GM23338 (cell line): ENCODE results near the gene TTLL6. TPM values are rescaled to one million over a fixed set of nuclear protein-coding genes. Genes with fewer than 3 reads are reported as not detected.

Experiments used
- ATAC-seq: fragments of 200-7000 bp; cut with Tn5 transposase; 3 replicates; pipeline ENCODE4 v1.9.1; 2020
- DNase-seq: peaks from one replicate; pipeline ENCODE4 v3.0.0-alpha.2; 2015; ENCODE audit warnings: low spot score
- H2AFZ ChIP-seq: fragments of 200-600 bp; sonication (generic); 2 replicates; pipeline ENCODE4 v1.8.0; 2016; ENCODE audit warnings: antibody characterized with exemption, mild to moderate bottlenecking, moderate library complexity
- H3F3A ChIP-seq: fragments of 200-600 bp; sonication (generic); replicated peaks from 2 replicates; pipeline ENCODE4 v1.8.0; 2017; ENCODE audit warnings: antibody characterized with exemption, mixed run types, low read depth
- H3K27ac ChIP-seq: fragments of 200-600 bp; sonication (generic); 2 replicates; pipeline ENCODE4 v1.6.1; 2016; ENCODE audit warnings: low read depth
- H3K27me3 ChIP-seq: fragments of 200-600 bp; sonication (generic); 2 replicates; pipeline ENCODE4 v1.8.0; 2016; ENCODE audit warnings: mild to moderate bottlenecking, mixed run types, moderate library complexity; ENCODE audit not compliant: insufficient read depth
- H3K36me3 ChIP-seq: fragments of 200-600 bp; sonication (generic); 2 replicates; pipeline ENCODE4 v1.8.0; 2016; ENCODE audit warnings: mild to moderate bottlenecking; ENCODE audit not compliant: insufficient read depth
- H3K4me1 ChIP-seq: fragments of 200-600 bp; sonication (generic); 2 replicates; pipeline ENCODE4 v1.8.0; 2016; ENCODE audit warnings: mild to moderate bottlenecking, moderate library complexity; ENCODE audit not compliant: insufficient read depth
- H3K4me2 ChIP-seq: fragments of 200-600 bp; sonication (generic); 2 replicates; pipeline ENCODE4 v1.7.1; 2017; ENCODE audit warnings: mixed run types
- H3K4me3 ChIP-seq: fragments of 200-600 bp; sonication (generic); 2 replicates; pipeline ENCODE4 v1.6.1; 2016; ENCODE audit warnings: mixed run types
- H3K79me2 ChIP-seq: fragments of 200-600 bp; sonication (generic); replicated peaks from 2 replicates; pipeline ENCODE4 v1.8.0; 2017; ENCODE audit warnings: mild to moderate bottlenecking; ENCODE audit not compliant: insufficient read depth
- H3K9me2 ChIP-seq: fragments of 200-600 bp; sonication (generic); 2 replicates; pipeline ENCODE4 v1.8.0; 2017; ENCODE audit not compliant: insufficient read depth
- H4K20me1 ChIP-seq: fragments of 200-600 bp; sonication (generic); replicated peaks from 2 replicates; pipeline ENCODE4 v1.8.0; 2017; ENCODE audit warnings: mild to moderate bottlenecking; ENCODE audit not compliant: insufficient read depth
- H3K27ac Mint-ChIP-seq: 2 replicates; pipeline ENCODE4 v1.8.0; 2020; ENCODE audit warnings: inconsistent platforms, mild to moderate bottlenecking, moderate library complexity, mixed read lengths
- H3K27me3 Mint-ChIP-seq: 3 replicates; pipeline ENCODE4 v1.8.0; 2022; ENCODE audit warnings: low read depth, mild to moderate bottlenecking, moderate library complexity, mixed read lengths, inconsistent platforms; ENCODE audit not compliant: insufficient read depth, poor library complexity
- H3K36me3 Mint-ChIP-seq: 3 replicates; pipeline ENCODE4 v1.8.0; 2021; ENCODE audit warnings: low read depth, mild to moderate bottlenecking, inconsistent platforms, moderate library complexity, mixed read lengths
- H3K4me1 Mint-ChIP-seq: 3 replicates; pipeline ENCODE4 v1.8.0; 2020; ENCODE audit warnings: mild to moderate bottlenecking, inconsistent platforms, mixed read lengths
- H3K4me3 Mint-ChIP-seq: 3 replicates; pipeline ENCODE4 v1.8.0; 2021; ENCODE audit warnings: moderate library complexity, mild to moderate bottlenecking, inconsistent platforms, mixed read lengths
- H3K9me3 Mint-ChIP-seq: 3 replicates; pipeline ENCODE4 v1.8.0; 2020; ENCODE audit warnings: moderate library complexity, mild to moderate bottlenecking, inconsistent platforms, mixed read lengths
- CREB1 ChIP-seq: fragments of 250-450 bp; sonication (Bioruptor Pico); IDR thresholded peaks from 2 replicates; pipeline ENCODE4 v1.5.0; 2020; ENCODE audit warnings: low read depth, mild to moderate bottlenecking, moderate library complexity
- EZH2 ChIP-seq: fragments of 200-600 bp; sonication (generic); IDR thresholded peaks from one replicate; pipeline ENCODE4 v1.8.0; 2017; ENCODE audit warnings: antibody characterized with exemption, mild to moderate bottlenecking, low read depth; ENCODE audit not compliant: unreplicated experiment
- EZH2phosphoT487 ChIP-seq: fragments of 200-600 bp; sonication (generic); IDR thresholded peaks from one replicate; pipeline ENCODE4 v1.8.1; 2018; ENCODE audit warnings: antibody characterized with exemption; ENCODE audit not compliant: unreplicated experiment
- REST ChIP-seq: IDR thresholded peaks from one replicate; pipeline ENCODE4 v1.6.1; 2018; ENCODE audit warnings: antibody characterized with exemption; ENCODE audit not compliant: unreplicated experiment
- STAT1 ChIP-seq: IDR thresholded peaks from one replicate; pipeline ENCODE4 v1.6.1; 2016; ENCODE audit warnings: antibody characterized with exemption; ENCODE audit not compliant: unreplicated experiment
- ZNF114 ChIP-seq: fragments of 250-450 bp; sonication (Bioruptor Pico); IDR thresholded peaks from 2 replicates; pipeline ENCODE4 v1.5.0; 2020; ENCODE audit warnings: mild to moderate bottlenecking, moderate library complexity
- ZNF331 ChIP-seq: fragments of 250-450 bp; sonication (Bioruptor Pico); IDR thresholded peaks from 2 replicates; pipeline ENCODE4 v1.5.0; 2020; ENCODE audit warnings: low read depth, mild to moderate bottlenecking, moderate library complexity
- polyA plus RNA-seq: library from polyadenylated mRNA; unstranded; fragments of >200 nt; fragmentation: Nextera tagmentation; extraction: Ambion mirVana; gene quantifications from 2 replicates; pipeline ENCODE4 v1.2.1, GENCODE V29; 2016
- total RNA-seq: library from RNA; depleted of rRNA; stranded (reverse); fragments of >200 nt; shearing (Covaris generic); gene quantifications from 2 replicates; pipeline ENCODE4 v1.2.3, GENCODE V29; 2014
- TF ChIP-seq, protein P1 (sequence below): IDR thresholded peaks from 2 replicates; pipeline ENCODE4 v1.6.1; 2016; ENCODE audit warnings: antibody characterized with exemption
- TF ChIP-seq, protein P2 (sequence below), 2 experiments: fragments of 200-600 bp in 1 of 2; sonication (generic) in 1 of 2; conservative IDR thresholded peaks; 2 replicates each; pipeline versions ENCODE4 v1.5.1 to v1.6.1; 2016 to 2017; ENCODE audit warnings: antibody characterized with exemption in 2 of 2, low read depth in 2 of 2, mild to moderate bottlenecking in 2 of 2, moderate library complexity in 1 of 2

Gene TTLL6
- total and polyA plus RNA-seq, 2 experiments from 2014 or later, result 1.9 to 4.7 TPM

- Mint-ChIP-seq H3K4me1 (peaks cover 15% of the 10 kb centered on the region), H3K4me3 (no peak overlapping the region), H3K36me3 (no peaks in the 10 kb centered on the region), H3K27me3 (peaks cover 99% of the 10 kb centered on the region), H3K9me3 (no peaks in the 10 kb centered on the region; the same call in 2 of the 3 replicates), H3K27ac (no peak overlapping the region)
- H3K4me2 ChIP-seq, result no peak overlapping the region
- no peak overlapping the region for H3K4me3 ChIP-seq
- no peaks in the 10 kb centered on the region for H3K79me2 ChIP-seq
- H3K36me3 ChIP-seq, result no peaks in the 10 kb centered on the region; the same call in 1 of the 2 replicates
- peaks cover 25% of the 10 kb centered on the region for H3F3A ChIP-seq
- H3K9me2 ChIP-seq, result no peaks in the 10 kb centered on the region
- peaks cover 63% of the 10 kb centered on the region for H4K20me1 ChIP-seq
- H2AFZ ChIP-seq, result no peak overlapping the region
- H3K27me3 ChIP-seq, result peaks cover 100% of the 10 kb centered on the region
- H3K4me1 ChIP-seq, result peaks cover 23% of the 10 kb centered on the region
- ATAC-seq (no peak), DNase-seq (peak; percentile 49)
- H3K27ac ChIP-seq, result no peak overlapping the region
- TF ChIP-seq EZH2, result peak; percentile 37
- TF ChIP-seq, protein P1, sequence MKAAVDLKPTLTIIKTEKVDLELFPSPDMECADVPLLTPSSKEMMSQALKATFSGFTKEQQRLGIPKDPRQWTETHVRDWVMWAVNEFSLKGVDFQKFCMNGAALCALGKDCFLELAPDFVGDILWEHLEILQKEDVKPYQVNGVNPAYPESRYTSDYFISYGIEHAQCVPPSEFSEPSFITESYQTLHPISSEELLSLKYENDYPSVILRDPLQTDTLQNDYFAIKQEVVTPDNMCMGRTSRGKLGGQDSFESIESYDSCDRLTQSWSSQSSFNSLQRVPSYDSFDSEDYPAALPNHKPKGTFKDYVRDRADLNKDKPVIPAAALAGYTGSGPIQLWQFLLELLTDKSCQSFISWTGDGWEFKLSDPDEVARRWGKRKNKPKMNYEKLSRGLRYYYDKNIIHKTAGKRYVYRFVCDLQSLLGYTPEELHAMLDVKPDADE, result no peak
Measured at GRCh38 chr17:48745381-48746275, 71.4 kb downstream of the TTLL6 start.

- H3K4me2 ChIP-seq, result no peak overlapping the region
- no peaks in the 10 kb centered on the region for H3K79me2 ChIP-seq
- H2AFZ ChIP-seq, result no peak overlapping the region
- Mint-ChIP-seq H3K4me3 (no peak overlapping the region), H3K27me3 (peaks cover 99% of the 10 kb centered on the region), H3K36me3 (no peaks in the 10 kb centered on the region), H3K4me1 (peaks cover 8% of the 10 kb centered on the region), H3K27ac (no peak overlapping the region), H3K9me3 (peaks cover 3% of the 10 kb centered on the region; the same call in 1 of the 3 replicates)
- peaks cover 100% of the 10 kb centered on the region for H3K27me3 ChIP-seq
- H4K20me1 ChIP-seq, result peaks cover 46% of the 10 kb centered on the region
- no peaks in the 10 kb centered on the region for H3K9me2 ChIP-seq
- H3K27ac ChIP-seq, result no peak overlapping the region
- no peak for DNase-seq
- no peak overlapping the region for H3K4me3 ChIP-seq
- peaks cover 11% of the 10 kb centered on the region; the same call in 1 of the 2 replicates for H3F3A ChIP-seq
- no peaks in the 10 kb centered on the region; the same call in 1 of the 2 replicates for H3K36me3 ChIP-seq
- H3K4me1 ChIP-seq, result peaks cover 9% of the 10 kb centered on the region; the same call in 1 of the 2 replicates
- ATAC-seq, result no peak
- TF ChIP-seq CREB1 (CRISPR knock-in tag), result no peak
- TF ChIP-seq ZNF331, result no peak
- no peak for TF ChIP-seq STAT1
- TF ChIP-seq, protein P2, sequence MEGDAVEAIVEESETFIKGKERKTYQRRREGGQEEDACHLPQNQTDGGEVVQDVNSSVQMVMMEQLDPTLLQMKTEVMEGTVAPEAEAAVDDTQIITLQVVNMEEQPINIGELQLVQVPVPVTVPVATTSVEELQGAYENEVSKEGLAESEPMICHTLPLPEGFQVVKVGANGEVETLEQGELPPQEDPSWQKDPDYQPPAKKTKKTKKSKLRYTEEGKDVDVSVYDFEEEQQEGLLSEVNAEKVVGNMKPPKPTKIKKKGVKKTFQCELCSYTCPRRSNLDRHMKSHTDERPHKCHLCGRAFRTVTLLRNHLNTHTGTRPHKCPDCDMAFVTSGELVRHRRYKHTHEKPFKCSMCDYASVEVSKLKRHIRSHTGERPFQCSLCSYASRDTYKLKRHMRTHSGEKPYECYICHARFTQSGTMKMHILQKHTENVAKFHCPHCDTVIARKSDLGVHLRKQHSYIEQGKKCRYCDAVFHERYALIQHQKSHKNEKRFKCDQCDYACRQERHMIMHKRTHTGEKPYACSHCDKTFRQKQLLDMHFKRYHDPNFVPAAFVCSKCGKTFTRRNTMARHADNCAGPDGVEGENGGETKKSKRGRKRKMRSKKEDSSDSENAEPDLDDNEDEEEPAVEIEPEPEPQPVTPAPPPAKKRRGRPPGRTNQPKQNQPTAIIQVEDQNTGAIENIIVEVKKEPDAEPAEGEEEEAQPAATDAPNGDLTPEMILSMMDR (conservative IDR thresholded peaks at IDR 0.05; ENCODE audit: low read depth in 2 of 2), result no peak
- TF ChIP-seq REST, result no peak
- no peak for TF ChIP-seq EZH2phosphoT487
- TF ChIP-seq EZH2, result no peak
- TF ChIP-seq ZNF114 (CRISPR knock-in tag), result no peak
Measured at GRCh38 chr17:48740537-48740936, 76.5 kb downstream of the TTLL6 start.
